ENCODE measurements around the gene SHTN1.

SHTN1 gene

DNA sequence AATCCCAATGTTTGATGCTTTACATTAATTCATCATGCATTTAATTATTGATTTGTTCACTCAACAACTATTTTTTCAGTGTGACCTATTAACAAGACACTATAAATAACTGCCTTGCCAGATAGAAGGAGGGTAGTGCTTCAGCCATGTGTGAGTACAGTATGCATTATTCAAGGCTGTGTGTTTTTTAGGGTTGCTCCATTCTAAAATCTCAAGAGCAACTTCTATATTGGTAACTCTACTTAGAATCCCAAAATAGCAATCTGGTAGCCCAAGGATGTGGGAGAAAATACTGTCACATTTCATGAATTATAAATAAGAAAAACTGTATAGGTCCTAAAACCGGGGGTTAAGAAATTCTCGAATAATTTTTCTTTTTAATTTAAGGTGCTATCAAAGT is 85.8 kb downstream of the SHTN1 start:
- Histone ChIP-seq H3K27ac (replicated peaks) (no peak overlapping the region), H3K27me3 (ENCODE audit: insufficient read depth, poor library complexity, severe bottlenecking) (no peaks in the 10 kb centered on the region), H3K4me3 (replicated peaks; ENCODE audit: insufficient read depth, low read length) (no peak overlapping the region)
- TF ChIP-seq, protein P1, sequence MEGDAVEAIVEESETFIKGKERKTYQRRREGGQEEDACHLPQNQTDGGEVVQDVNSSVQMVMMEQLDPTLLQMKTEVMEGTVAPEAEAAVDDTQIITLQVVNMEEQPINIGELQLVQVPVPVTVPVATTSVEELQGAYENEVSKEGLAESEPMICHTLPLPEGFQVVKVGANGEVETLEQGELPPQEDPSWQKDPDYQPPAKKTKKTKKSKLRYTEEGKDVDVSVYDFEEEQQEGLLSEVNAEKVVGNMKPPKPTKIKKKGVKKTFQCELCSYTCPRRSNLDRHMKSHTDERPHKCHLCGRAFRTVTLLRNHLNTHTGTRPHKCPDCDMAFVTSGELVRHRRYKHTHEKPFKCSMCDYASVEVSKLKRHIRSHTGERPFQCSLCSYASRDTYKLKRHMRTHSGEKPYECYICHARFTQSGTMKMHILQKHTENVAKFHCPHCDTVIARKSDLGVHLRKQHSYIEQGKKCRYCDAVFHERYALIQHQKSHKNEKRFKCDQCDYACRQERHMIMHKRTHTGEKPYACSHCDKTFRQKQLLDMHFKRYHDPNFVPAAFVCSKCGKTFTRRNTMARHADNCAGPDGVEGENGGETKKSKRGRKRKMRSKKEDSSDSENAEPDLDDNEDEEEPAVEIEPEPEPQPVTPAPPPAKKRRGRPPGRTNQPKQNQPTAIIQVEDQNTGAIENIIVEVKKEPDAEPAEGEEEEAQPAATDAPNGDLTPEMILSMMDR (IDR thresholded peaks at IDR 0.05; ENCODE audit: insufficient read depth, low read length) = no peak
- TF ChIP-seq, protein P2, sequence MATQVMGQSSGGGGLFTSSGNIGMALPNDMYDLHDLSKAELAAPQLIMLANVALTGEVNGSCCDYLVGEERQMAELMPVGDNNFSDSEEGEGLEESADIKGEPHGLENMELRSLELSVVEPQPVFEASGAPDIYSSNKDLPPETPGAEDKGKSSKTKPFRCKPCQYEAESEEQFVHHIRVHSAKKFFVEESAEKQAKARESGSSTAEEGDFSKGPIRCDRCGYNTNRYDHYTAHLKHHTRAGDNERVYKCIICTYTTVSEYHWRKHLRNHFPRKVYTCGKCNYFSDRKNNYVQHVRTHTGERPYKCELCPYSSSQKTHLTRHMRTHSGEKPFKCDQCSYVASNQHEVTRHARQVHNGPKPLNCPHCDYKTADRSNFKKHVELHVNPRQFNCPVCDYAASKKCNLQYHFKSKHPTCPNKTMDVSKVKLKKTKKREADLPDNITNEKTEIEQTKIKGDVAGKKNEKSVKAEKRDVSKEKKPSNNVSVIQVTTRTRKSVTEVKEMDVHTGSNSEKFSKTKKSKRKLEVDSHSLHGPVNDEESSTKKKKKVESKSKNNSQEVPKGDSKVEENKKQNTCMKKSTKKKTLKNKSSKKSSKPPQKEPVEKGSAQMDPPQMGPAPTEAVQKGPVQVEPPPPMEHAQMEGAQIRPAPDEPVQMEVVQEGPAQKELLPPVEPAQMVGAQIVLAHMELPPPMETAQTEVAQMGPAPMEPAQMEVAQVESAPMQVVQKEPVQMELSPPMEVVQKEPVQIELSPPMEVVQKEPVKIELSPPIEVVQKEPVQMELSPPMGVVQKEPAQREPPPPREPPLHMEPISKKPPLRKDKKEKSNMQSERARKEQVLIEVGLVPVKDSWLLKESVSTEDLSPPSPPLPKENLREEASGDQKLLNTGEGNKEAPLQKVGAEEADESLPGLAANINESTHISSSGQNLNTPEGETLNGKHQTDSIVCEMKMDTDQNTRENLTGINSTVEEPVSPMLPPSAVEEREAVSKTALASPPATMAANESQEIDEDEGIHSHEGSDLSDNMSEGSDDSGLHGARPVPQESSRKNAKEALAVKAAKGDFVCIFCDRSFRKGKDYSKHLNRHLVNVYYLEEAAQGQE (IDR thresholded peaks at IDR 0.05; ENCODE audit: insufficient replicate concordance, low read depth) = no peak
- TF ChIP-seq POLR2AphosphoS5 (IDR thresholded peaks at IDR 0.05; ENCODE audit: low read depth) (no peak), GABPA (IDR thresholded peaks at IDR 0.05; ENCODE audit: low read depth) (no peak), SPI1 (IDR thresholded peaks at IDR 0.05; ENCODE audit: borderline replicate concordance, low read depth) (no peak)
- no peak for DNase-seq (ENCODE audit: low read depth in 1 of 2, low spot score in 1 of 2)

DNA sequence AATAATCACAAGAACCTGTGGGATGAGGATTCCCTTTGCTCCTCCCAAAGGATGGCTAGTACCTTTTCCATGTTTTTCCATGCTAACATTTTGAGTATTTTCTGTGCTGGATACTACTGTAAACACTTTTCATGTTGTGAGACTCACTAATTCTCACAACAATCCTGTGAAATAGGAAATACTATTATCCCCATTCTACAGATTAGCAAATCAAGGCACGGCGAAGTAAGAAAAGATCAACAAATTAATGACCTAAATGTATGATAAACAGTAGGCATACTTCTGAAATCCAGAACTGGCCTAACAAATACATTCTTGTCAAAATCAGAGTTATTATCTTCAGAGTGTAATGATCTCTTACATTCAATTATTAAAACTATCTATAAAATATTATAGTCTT is 86.4 kb downstream of the SHTN1 start:
- TF ChIP-seq, protein P2 (IDR thresholded peaks at IDR 0.05; ENCODE audit: insufficient replicate concordance, low read depth) = no peak
- TF ChIP-seq SPI1 (IDR thresholded peaks at IDR 0.05; ENCODE audit: borderline replicate concordance, low read depth) (no peak), POLR2AphosphoS5 (IDR thresholded peaks at IDR 0.05; ENCODE audit: low read depth) (no peak), GABPA (IDR thresholded peaks at IDR 0.05; ENCODE audit: low read depth) (no peak)
- TF ChIP-seq, protein P1 (IDR thresholded peaks at IDR 0.05; ENCODE audit: insufficient read depth, low read length) = no peak
- DNase-seq (ENCODE audit: low read depth in 1 of 2, low spot score in 1 of 2) = no peak

DNA sequence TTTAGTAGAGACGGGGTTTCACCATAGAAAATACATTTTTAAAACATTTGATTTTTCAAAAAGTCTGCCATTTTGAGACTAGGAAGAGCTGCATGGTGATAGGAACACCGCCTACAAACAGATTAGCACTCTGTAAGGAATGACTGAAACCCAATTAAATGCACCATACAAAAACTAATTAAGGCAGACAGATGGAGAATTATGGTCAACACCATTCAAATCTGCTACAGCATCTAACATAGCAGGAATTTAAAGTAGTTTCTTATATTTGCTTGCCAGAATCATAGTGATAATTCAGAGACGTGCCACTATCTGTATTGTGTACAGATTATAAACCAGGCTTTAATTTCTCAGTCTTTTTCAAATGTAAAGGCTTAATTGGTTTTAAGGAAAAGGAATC is 87.5 kb downstream of the SHTN1 start:
- DNase-seq (ENCODE audit: low read depth in 1 of 2, low spot score in 1 of 2) = no peak
- Histone ChIP-seq H3K27me3 (ENCODE audit: insufficient read depth, poor library complexity, severe bottlenecking) (no peaks in the 10 kb centered on the region), H3K4me3 (replicated peaks; ENCODE audit: insufficient read depth, low read length) (no peak overlapping the region), H3K27ac (replicated peaks) (no peak overlapping the region)
- TF ChIP-seq, protein P2 (IDR thresholded peaks at IDR 0.05; ENCODE audit: insufficient replicate concordance, low read depth) = no peak
- TF ChIP-seq, protein P1 (IDR thresholded peaks at IDR 0.05; ENCODE audit: insufficient read depth, low read length) = no peak
- TF ChIP-seq POLR2AphosphoS5 (IDR thresholded peaks at IDR 0.05; ENCODE audit: low read depth) (no peak), GABPA (IDR thresholded peaks at IDR 0.05; ENCODE audit: low read depth) (no peak), SPI1 (IDR thresholded peaks at IDR 0.05; ENCODE audit: borderline replicate concordance, low read depth) (no peak)

More for the DNA sequence above, 86.4 kb downstream of the SHTN1 start:
- Histone ChIP-seq H3K27me3 (ENCODE audit: insufficient read depth, poor library complexity, severe bottlenecking) (no peaks in the 10 kb centered on the region), H3K4me3 (replicated peaks; ENCODE audit: insufficient read depth, low read length) (no peak overlapping the region), H3K27ac (replicated peaks) (no peak overlapping the region)
